DOHH2 (cell line): ENCODE results near the gene MTG1.

Experiments used
- CTCF ChIP-seq: fragments of 200-600 bp; sonication (generic); IDR thresholded peaks from one replicate; pipeline ENCODE4 v1.5.1; 2014; ENCODE audit warnings: antibody characterized with exemption, mild to moderate bottlenecking, low read depth, low read length; ENCODE audit not compliant: poor library complexity, severe bottlenecking
- EZH2phosphoT487 ChIP-seq: fragments of 200-600 bp; sonication (generic); IDR thresholded peaks from 2 replicates; pipeline ENCODE4 v1.6.1; 2017; ENCODE audit warnings: borderline replicate concordance, mild to moderate bottlenecking, antibody characterized with exemption, low read length, moderate library complexity, mixed read lengths

GRCh38 chr10:133355991-133356390, 38.0 kb upstream of the MTG1 start:
- TF ChIP-seq CTCF (no peak), EZH2phosphoT487 (no peak)
